ENCODE results near the gene GPAM.

- no peak for TF ChIP-seq CTCF (IDR thresholded peaks at IDR 0.05)
- TF ChIP-seq ATF1 (CRISPR knock-in tag; IDR thresholded peaks at IDR 0.05), result no peak
- no peak for TF ChIP-seq MAX (CRISPR knock-in tag; IDR thresholded peaks at IDR 0.05)
- TF ChIP-seq ZBTB43 (CRISPR knock-in tag; IDR thresholded peaks at IDR 0.05), result no peak
Measured at GRCh38 chr10:112191791-112192190, 8.2 kb upstream of the GPAM start.

Data from WTC11 (cell line).